Peyer's patch (tissue), 4 donors: ENCODE results near the gene MRPL36.

Source experiments
- CTCF ChIP-seq, 6 experiments: fragments of 450-650 bp in 4 of 6; fragments of 200-600 bp in 2 of 6; sonication (generic) in 1 of 6; IDR thresholded peaks; one replicate each; pipeline ENCODE4 v1.5.1; 2017 to 2019; ENCODE audit warnings: antibody characterized with exemption in 6 of 6, mild to moderate bottlenecking in 3 of 6, moderate library complexity in 1 of 6
- POLR2A ChIP-seq, 2 donors: fragments of 450-650 bp; IDR thresholded peaks; one replicate each; pipeline ENCODE4 v1.5.1; 2017; ENCODE audit warnings: antibody characterized with exemption in 2 of 2, mild to moderate bottlenecking in 2 of 2, moderate library complexity in 2 of 2

GRCh38 chr5:1827886-1828397, 28.3 kb upstream of the MRPL36 start:
- TF ChIP-seq CTCF (IDR thresholded peaks at IDR 0.05) (no peak), POLR2A (IDR thresholded peaks at IDR 0.05) (no peak)
